Small intestine (tissue), 7 donors: ENCODE data around the gene CLEC16A. TPM values are rescaled to one million over a fixed set of nuclear protein-coding genes. Genes with fewer than 3 reads are reported as not detected.

Experiments
- DNase-seq, 2 donors: peaks; one replicate each; pipeline versions ENCODE4 v3.0.0 to v3.0.0-alpha.2; 2013
- FAIRE-seq: peaks from 2 replicates; lab custom pipeline; 2012; peaks lifted over from hg19 to GRCh38; lab: Jason Lieb, UNC
- H3K27ac ChIP-seq, 3 donors: one replicate each; pipeline ENCODE4 v1.5.1; 2013; ENCODE audit warnings: low read length in 2 of 3, mild to moderate bottlenecking in 2 of 3, control low read depth in 1 of 3, inconsistent platforms in 1 of 3, low read depth in 1 of 3, moderate library complexity in 1 of 3
- H3K27me3 ChIP-seq, 3 donors: one replicate each; pipeline ENCODE4 v1.6.1; 2013; ENCODE audit warnings: low read length in 3 of 3, inconsistent platforms in 1 of 3; ENCODE audit not compliant: control insufficient read depth in 3 of 3, insufficient read depth in 3 of 3
- H3K36me3 ChIP-seq, 3 donors: one replicate each; pipeline ENCODE4 v1.6.1; 2013; ENCODE audit warnings: low read length in 3 of 3, inconsistent platforms in 1 of 3, low read depth in 1 of 3, mild to moderate bottlenecking in 1 of 3, moderate library complexity in 1 of 3; ENCODE audit not compliant: control insufficient read depth in 3 of 3, insufficient read depth in 2 of 3
- H3K4me1 ChIP-seq, 3 donors: one replicate each; pipeline ENCODE4 v1.6.1; 2013; ENCODE audit warnings: low read length in 2 of 3, inconsistent platforms in 1 of 3, low read depth in 1 of 3, mild to moderate bottlenecking in 1 of 3, moderate library complexity in 1 of 3; ENCODE audit not compliant: control insufficient read depth in 3 of 3, insufficient read depth in 2 of 3
- H3K4me3 ChIP-seq, 3 donors: one replicate each; pipeline ENCODE4 v1.5.1; 2013; ENCODE audit warnings: low read length in 3 of 3, control low read depth in 1 of 3, inconsistent platforms in 1 of 3, low read depth in 1 of 3, mild to moderate bottlenecking in 1 of 3, moderate library complexity in 1 of 3
- H3K9me3 ChIP-seq, 2 donors: one replicate each; pipeline ENCODE4 v1.6.1; 2013; ENCODE audit warnings: low read depth in 1 of 2, low read length in 1 of 2; ENCODE audit not compliant: control insufficient read depth in 2 of 2, insufficient read depth in 1 of 2
- WGBS, 3 donors: extraction: QIAGEN DNeasy Blood & Tissue Kit; methylation state at CpG; one replicate each; pipeline ENCODE4 v1.1.7; 2013; 5-methylcytosine and 5-hydroxymethylcytosine counted together
- polyA plus RNA-seq, 4 donors: library from polyadenylated mRNA; stranded (reverse) in 3 of 4; unstranded in 1 of 4; fragments of 200-250 nt in 3 of 4; fragments of 120-200 nt in 1 of 4; gene quantifications; one replicate each; pipeline versions ENCODE4 v1.2.1 to v1.2.3, GENCODE V29; 2013
- donor health status: healthy with polysubstance abuse.
- donor health status: control.
- donor health status: control.
- donor health status: Bipolar disorder and iron deficiency.
- donor health status: healthy.

The CLEC16A gene
- polyA plus RNA-seq, 4 donors = 12.2 to 23.5 (median 14.1) TPM

DNA sequence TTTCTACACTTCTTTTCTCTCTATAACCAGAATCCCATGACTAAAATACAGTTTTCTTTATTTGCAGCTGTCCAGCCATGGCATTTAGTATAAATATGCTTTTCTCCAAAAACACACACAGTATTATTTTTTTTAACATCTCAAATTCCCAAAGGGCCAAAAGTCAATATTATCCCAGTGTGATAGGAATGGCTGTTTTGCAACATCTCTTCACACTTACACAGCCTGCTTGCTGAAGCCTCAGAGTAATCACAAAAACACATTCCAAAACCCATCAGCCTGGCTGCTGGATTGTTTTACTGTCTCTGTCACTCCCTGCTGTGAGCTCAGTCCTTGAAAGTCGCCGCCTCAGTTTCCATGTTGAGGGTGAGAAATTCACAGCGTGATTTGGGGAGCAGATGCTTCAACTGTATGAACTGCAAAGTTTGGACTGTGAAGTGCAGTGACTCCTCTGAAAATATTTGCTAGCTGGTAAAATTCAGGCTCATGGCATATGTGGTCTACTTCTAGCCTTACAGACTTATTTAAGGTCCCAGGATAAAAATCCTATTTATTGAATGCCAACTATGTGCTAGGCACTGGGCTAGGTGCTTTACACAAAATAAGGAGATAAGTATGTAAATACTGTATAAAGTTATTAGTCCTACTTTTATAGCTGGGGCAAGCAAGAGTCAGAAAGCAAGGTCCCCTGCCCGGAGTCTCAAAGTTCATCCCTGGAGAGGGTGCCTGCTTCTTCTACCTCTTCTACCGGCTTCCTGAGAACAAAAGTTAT is 195.1 kb downstream of the CLEC16A start:
- H3K4me1 ChIP-seq = peaks cover 5 to 13% (median 6%) of the 10 kb centered on the region in 3 donors
- no peak overlapping the region for H3K27ac ChIP-seq
- peak; percentile 32 to 81 for DNase-seq
- FAIRE-seq = no peak
- H3K27me3 ChIP-seq = no peaks in the 10 kb centered on the region
- 35 to 51% (median 43%) methylated on average over 5 of the region's 5 CpGs for WGBS, 3 donors
- no peaks in the 10 kb centered on the region for H3K9me3 ChIP-seq
- H3K36me3 ChIP-seq = peaks cover 0 to 26% (median 0%) of the 10 kb centered on the region in 3 donors
- H3K4me3 ChIP-seq = no peak overlapping the region

DNA sequence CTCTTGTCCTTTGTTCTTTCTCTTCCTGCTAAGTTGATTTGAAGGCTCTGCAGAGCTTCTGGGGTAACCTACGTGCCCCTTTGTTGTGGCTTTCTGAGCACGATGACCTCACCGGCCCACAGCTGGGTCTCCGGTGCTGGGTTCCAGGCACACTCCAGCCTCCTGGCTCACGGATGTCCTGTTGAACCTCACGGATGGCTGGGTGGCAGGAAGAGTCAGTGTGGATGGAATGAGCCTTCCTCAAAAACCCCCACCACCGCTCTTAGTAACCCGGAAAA is 195.7 kb downstream of the CLEC16A start:
- H3K4me3 ChIP-seq = no peak overlapping the region
- H3K27ac ChIP-seq = peak overlapping the region in 1 of 3 donors; percentile 18
- no peaks in the 10 kb centered on the region for H3K27me3 ChIP-seq
- FAIRE-seq (no peak), DNase-seq (no peak)
- 28 to 49% (median 49%) methylated on average over 8 of the region's 8 CpGs for WGBS, 3 donors
- H3K9me3 ChIP-seq = no peaks in the 10 kb centered on the region
- H3K36me3 ChIP-seq = peaks cover 0 to 23% (median 0%) of the 10 kb centered on the region in 3 donors
- peaks cover 5 to 13% (median 6%) of the 10 kb centered on the region in 3 donors for H3K4me1 ChIP-seq

DNA sequence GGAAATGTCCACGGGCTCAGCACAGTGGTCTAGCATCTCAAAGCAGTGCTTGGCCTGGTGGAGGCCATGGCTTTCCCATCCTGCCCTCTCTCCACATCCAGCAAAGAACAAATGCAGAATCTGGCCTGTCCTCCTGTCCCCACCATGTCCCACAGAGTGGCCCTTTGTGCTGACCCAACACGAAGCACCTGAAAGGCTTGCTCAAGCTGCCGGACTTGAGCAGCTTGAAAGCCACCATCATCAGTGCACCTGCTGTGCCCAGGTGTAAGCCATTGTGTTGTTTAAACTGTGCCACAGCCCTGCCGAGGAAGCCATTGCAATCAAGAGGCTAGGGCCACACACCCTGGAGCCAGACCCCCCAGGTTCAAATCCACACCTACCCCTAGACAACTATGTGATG is 196.1 kb downstream of the CLEC16A start:
- H3K27me3 ChIP-seq = no peaks in the 10 kb centered on the region
- FAIRE-seq (no peak), DNase-seq (no peak)
- peaks cover 3 to 13% (median 6%) of the 10 kb centered on the region in 3 donors for H3K4me1 ChIP-seq
- no peak overlapping the region for H3K4me3 ChIP-seq
- WGBS, 3 donors = 92 to 95% (median 93%) methylated on average over 4 of the region's 4 CpGs
- peaks cover 0 to 19% (median 0%) of the 10 kb centered on the region in 3 donors for H3K36me3 ChIP-seq
- H3K27ac ChIP-seq = no peak overlapping the region
- no peaks in the 10 kb centered on the region for H3K9me3 ChIP-seq

DNA sequence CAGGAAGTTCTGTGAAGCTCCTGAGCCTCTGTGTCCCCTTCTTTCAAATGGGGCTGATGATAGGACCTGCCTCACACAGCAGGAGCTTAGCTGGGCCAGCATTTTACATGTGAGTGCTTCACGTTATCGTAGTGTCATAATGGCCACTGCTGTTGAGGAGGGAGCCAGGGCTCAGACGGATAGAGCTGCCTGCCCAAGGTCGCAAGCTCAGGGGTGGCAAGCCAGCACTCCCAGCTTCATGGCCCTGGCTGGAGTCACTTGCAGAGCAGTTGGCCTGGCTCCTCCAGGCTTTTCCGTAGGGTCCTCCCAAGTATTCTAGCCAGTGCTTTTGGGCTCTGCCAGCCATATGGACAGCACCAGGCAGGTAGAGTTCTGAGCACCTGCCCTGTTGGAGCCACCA is 196.5 kb downstream of the CLEC16A start:
- FAIRE-seq = no peak

DNA sequence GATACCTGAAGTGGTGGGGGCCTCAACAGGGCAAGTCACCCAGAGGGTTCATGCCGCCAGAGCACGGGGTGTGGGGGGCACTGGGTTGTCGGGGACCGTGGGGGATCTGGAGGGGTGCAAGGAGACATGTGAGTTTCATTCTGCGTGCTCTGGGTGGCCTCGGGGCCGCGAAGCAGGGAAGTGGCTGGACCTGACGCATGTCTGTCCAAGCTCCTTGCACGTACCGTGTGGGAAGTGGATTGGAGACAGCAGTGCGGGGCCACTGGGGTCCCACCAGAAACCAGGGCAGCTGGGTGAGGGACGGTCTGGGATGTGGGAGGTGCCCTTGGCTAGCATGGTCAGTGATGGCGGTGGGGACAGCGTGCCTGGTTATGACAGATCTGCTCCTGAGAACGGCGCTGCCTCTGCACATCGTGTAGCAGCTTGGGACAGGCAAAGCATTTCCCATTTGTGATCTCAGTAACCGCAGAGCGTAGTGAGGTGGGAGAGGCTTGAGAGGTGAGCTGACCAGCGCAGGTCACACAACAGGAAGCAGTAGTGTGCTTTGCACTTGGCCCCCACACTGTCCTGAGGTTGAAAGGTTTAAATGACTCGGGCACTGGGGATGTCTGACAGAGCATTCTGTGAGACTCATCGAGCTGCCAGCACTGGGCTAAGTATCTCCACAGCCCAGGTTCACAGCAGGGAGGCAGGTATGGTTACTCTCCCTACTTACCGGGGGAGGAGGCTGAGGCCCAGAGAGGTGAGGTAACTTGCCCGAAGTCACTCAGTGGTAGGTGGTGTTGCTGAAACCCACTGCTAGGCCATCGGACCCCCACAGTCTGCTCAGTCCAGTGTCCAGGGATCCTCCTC is 197.3 kb downstream of the CLEC16A start:
- DNase-seq = no peak
- H3K4me3 ChIP-seq = no peak overlapping the region
- peaks cover 0 to 16% (median 0%) of the 10 kb centered on the region in 3 donors for H3K36me3 ChIP-seq
- H3K4me1 ChIP-seq = peaks cover 3 to 13% (median 6%) of the 10 kb centered on the region in 3 donors
- 96 to 97% (median 97%) methylated on average over 26 of the region's 26 CpGs for WGBS, 3 donors
- no peak for FAIRE-seq
- H3K27me3 ChIP-seq = no peaks in the 10 kb centered on the region
- no peaks in the 10 kb centered on the region for H3K9me3 ChIP-seq
- no peak overlapping the region for H3K27ac ChIP-seq

More for the DNA sequence above, 196.5 kb downstream of the CLEC16A start:
- Histone ChIP-seq H3K27me3 (no peaks in the 10 kb centered on the region), H3K4me3 (no peak overlapping the region), H3K27ac (no peak overlapping the region), H3K36me3 (peaks cover 0 to 16% (median 0%) of the 10 kb centered on the region in 3 donors), H3K9me3 (no peaks in the 10 kb centered on the region), H3K4me1 (peaks cover 3 to 13% (median 6%) of the 10 kb centered on the region in 3 donors)
- no peak for DNase-seq
- 97 to 100% (median 98%) methylated on average over 5 of the region's 5 CpGs for WGBS, 3 donors

DNA sequence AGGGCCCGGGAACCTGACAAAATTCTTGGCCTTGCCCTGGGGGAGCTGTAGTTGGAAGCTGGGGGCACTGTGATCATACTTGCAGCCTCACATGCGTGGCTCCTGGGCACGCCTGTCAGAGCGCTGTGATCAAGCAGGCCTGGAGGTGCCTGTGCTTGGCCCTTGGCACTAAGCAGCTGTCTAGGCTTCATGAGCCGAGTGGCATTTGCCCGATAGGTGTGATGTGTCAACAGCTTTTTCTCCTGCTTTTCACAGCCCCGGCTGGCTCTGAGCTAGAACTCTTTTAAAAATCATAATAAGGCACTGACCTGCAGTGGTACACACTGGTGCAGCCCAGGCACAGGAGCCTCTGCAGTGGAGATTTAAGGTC is 197.9 kb downstream of the CLEC16A start:
- WGBS, 3 donors = 81 to 93% (median 92%) methylated on average over 7 of the region's 7 CpGs
- Histone ChIP-seq H3K9me3 (no peaks in the 10 kb centered on the region), H3K4me1 (peaks cover 3 to 13% (median 6%) of the 10 kb centered on the region in 3 donors), H3K27ac (no peak overlapping the region), H3K36me3 (peaks cover 0 to 16% (median 0%) of the 10 kb centered on the region in 3 donors), H3K27me3 (no peaks in the 10 kb centered on the region), H3K4me3 (no peak overlapping the region)
- DNase-seq = no peak
- no peak for FAIRE-seq

DNA sequence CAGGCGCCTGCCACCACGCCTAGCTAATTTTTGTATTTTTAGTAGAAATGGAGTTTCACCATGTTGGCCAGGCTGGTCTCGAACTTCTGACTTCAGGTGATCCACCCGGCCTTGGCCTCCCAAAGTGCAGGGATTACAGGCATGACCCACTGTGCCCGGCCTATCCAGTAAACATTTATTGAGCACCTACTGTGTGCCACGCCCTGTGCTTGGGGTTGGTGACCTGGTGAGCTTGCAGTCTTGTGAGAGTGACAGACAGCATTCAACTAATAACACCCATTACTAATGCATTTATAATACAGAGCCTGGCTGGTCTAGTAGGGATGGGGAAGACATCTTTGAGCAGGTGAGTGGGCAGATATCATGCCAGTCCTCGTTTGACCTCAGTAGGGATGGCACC is 198.6 kb downstream of the CLEC16A start:
- Histone ChIP-seq H3K9me3 (no peaks in the 10 kb centered on the region), H3K36me3 (peaks cover 0 to 15% (median 0%) of the 10 kb centered on the region in 3 donors), H3K27me3 (no peaks in the 10 kb centered on the region), H3K27ac (no peak overlapping the region), H3K4me1 (peaks cover 3 to 13% (median 6%) of the 10 kb centered on the region in 3 donors), H3K4me3 (no peak overlapping the region)
- DNase-seq (no peak), FAIRE-seq (no peak)
- 90 to 95% (median 93%) methylated on average over 7 of the region's 7 CpGs for WGBS, 3 donors

DNA sequence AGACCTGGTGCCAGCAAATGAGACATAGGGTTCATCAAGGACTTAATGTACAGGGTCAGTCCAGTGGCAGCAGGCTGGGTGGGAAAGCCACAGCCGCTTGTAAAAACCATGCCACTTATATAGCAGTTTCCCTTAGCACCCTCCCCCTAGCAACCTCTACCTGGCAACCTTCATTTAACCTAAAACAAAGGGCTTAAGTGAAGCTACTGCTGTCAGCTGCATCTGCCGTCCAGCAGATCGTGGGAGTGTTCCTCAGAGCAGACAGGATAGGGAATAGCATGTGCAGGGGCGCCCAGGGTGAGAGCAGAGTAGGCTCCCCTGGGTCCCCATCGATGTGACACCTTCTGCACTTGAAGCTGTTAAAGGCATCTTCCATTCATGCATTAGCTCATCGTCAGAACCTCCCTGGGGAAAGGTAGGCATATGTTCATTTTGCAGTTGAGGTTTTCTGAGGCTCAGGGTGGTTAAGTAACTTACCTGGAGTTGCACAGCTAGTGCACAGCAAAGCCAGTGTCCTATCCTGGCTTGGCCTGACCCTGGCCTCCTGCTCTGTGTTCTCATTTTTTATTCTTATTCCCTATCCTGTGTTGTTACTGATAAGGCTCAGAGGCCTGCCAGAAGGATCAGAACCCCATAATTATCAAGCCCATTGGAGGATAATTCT is 199.1 kb downstream of the CLEC16A start:
- FAIRE-seq (no peak), DNase-seq (no peak)
- Histone ChIP-seq H3K4me3 (no peak overlapping the region), H3K36me3 (peaks cover 0 to 14% (median 0%) of the 10 kb centered on the region in 3 donors), H3K4me1 (peaks cover 3 to 13% (median 6%) of the 10 kb centered on the region in 3 donors), H3K9me3 (no peaks in the 10 kb centered on the region), H3K27me3 (no peaks in the 10 kb centered on the region), H3K27ac (no peak overlapping the region)
- WGBS, 3 donors = 86 to 93% (median 89%) methylated on average over 6 of the region's 6 CpGs
